Caco-2 (cell line): ENCODE results near the gene TMEM109. TPM values are rescaled to one million over a fixed set of nuclear protein-coding genes. Genes with fewer than 3 reads are reported as not detected.

Experiments
- BruUV-seq: library from RNA; stranded (reverse); fragments of 400-500 nt; replicated peaks from 2 replicates; lab custom pipeline; 2021; lab: Mats Ljungman, UMichigan
- CTCF ChIA-PET: fragments of 300-600 bp; sonication (Branson Sonifier 250); formaldehyde crosslinking; loops from one replicate; lab custom pipeline; 2022; ENCODE audit warnings: antibody characterized with exemption; lab: Charles Lee
- POLR2A ChIA-PET: fragments of 300-600 bp; sonication (Branson Sonifier 250); formaldehyde crosslinking; loops from one replicate; lab custom pipeline; 2022; ENCODE audit warnings: antibody characterized with exemption; lab: Charles Lee
- DNase-seq, 2 experiments: peaks; one replicate each; pipeline versions ENCODE4 v3.0.0 to v3.0.0-alpha.2; 2020 to 2022
- H3K27me3 ChIP-seq: replicated peaks from 2 replicates; pipeline ENCODE4 v1.6.0; 2011; ENCODE audit warnings: low read length; ENCODE audit not compliant: control insufficient read depth, insufficient read depth
- H3K36me3 ChIP-seq: 2 replicates; pipeline ENCODE4 v1.5.1; 2011; ENCODE audit warnings: low read length; ENCODE audit not compliant: control insufficient read depth, insufficient read depth
- H3K4me1 ChIP-seq: fragments of 250-450 bp; sonication (Bioruptor Pico); 2 replicates; pipeline ENCODE4 v1.5.1; 2020; ENCODE audit warnings: mild to moderate bottlenecking
- H3K4me3 ChIP-seq: 2 replicates; pipeline ENCODE4 v1.5.1; 2011; ENCODE audit warnings: low read depth, mild to moderate bottlenecking, control low read depth, low read length
- H3K9me3 ChIP-seq: fragments of 250-450 bp; sonication (Bioruptor Pico); 2 replicates; pipeline ENCODE4 v1.5.1; 2020; ENCODE audit warnings: mild to moderate bottlenecking, moderate library complexity
- H3K27ac Mint-ChIP-seq: one replicate; pipeline ENCODE4 v1.8.0; 2022; ENCODE audit warnings: mixed read lengths; ENCODE audit not compliant: unreplicated experiment
- H3K27me3 Mint-ChIP-seq: one replicate; pipeline ENCODE4 v1.8.0; 2022; ENCODE audit warnings: mixed read lengths; ENCODE audit not compliant: insufficient read depth, unreplicated experiment
- H3K36me3 Mint-ChIP-seq: one replicate; pipeline ENCODE4 v1.8.0; 2022; ENCODE audit warnings: mild to moderate bottlenecking, mixed read lengths; ENCODE audit not compliant: insufficient read depth, unreplicated experiment
- H3K4me1 Mint-ChIP-seq: one replicate; pipeline ENCODE4 v1.8.0; 2022; ENCODE audit warnings: low read depth, mixed read lengths; ENCODE audit not compliant: unreplicated experiment
- H3K4me3 Mint-ChIP-seq: one replicate; pipeline ENCODE4 v1.8.0; 2022; ENCODE audit warnings: mild to moderate bottlenecking, moderate library complexity, mixed read lengths; ENCODE audit not compliant: unreplicated experiment
- H3K9me3 Mint-ChIP-seq: one replicate; pipeline ENCODE4 v1.8.0; 2022; ENCODE audit warnings: mixed read lengths; ENCODE audit not compliant: unreplicated experiment
- CTCF ChIP-seq, 2 experiments: fragments of 200-600 bp in 1 of 2; IDR thresholded peaks; 1 replicate in 1 of 2; 2 replicates in 1 of 2; pipeline versions ENCODE4 v1.5.1 to v1.8.0; 2011 to 2022; ENCODE audit warnings: antibody characterized with exemption in 1 of 2, control low read depth in 1 of 2, inconsistent platforms in 1 of 2, low read depth in 1 of 2, low read length in 1 of 2, mild to moderate bottlenecking in 1 of 2, moderate library complexity in 1 of 2; ENCODE audit not compliant: insufficient read depth in 1 of 2, severe bottlenecking in 1 of 2, unreplicated experiment in 1 of 2
- intact Hi-C: fragments of 100-400 bp; cut with micrococcal nuclease; formaldehyde crosslinking; loops from one replicate; pipeline ENCODE4 v1.10.0; 2022; ENCODE audit not compliant: unreplicated experiment
- total RNA-seq: library from RNA; stranded (reverse); gene quantifications from 2 replicates; pipeline ENCODE4 v1.2.3, GENCODE V29; 2022

TMEM109 gene
- total RNA-seq, 1 experiment from 2014 or later: 91.9 TPM

DNA sequence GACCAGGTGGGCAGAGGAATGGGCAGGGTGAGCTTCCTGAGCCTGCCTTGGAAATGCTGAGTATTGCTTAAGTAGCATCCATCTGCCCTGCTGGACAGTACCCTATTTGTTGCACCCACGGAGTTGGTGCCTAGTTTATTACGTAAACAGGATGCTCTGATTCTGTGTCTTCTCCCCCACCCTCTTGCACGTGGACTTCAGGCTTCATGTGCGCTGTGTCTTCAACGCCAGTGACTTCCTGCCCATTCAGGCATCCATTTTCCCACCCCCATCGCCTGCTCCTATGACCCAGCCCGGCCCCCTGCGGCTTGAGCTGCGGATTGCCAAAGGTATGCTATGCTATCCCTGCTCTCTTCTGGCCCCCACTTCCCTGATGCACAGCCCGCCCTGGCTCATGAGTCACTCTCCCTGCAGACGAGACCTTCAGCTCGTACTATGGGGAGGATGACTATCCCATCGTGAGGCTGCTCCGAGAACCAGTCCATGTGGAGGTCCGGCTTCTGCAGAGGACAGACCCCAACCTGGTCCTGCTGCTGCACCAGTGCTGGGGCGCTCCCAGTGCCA lies 40.9 kb upstream of the TMEM109 start:
- H3K4me3 ChIP-seq: no peak overlapping the region
- H3K36me3 ChIP-seq: no peaks in the 10 kb centered on the region
- ChIA-PET POLR2A (no interaction called here), CTCF (no interaction called here)
- no peaks in the 10 kb centered on the region for H3K27me3 ChIP-seq
- DNase-seq: no peak
- H3K9me3 Mint-ChIP-seq: no peaks in the 10 kb centered on the region
- no peak overlapping the region for H3K4me3 Mint-ChIP-seq
- no peaks in the 10 kb centered on the region for H3K4me1 Mint-ChIP-seq
- no peaks in the 10 kb centered on the region for H3K27me3 Mint-ChIP-seq
- H3K9me3 ChIP-seq: no peaks in the 10 kb centered on the region
- no peak overlapping the region for H3K27ac Mint-ChIP-seq
- no peaks in the 10 kb centered on the region for H3K4me1 ChIP-seq
- intact Hi-C loops: no loop called here
- no peaks in the 10 kb centered on the region for H3K36me3 Mint-ChIP-seq
- BruUV-seq: no TSS peak
- TF ChIP-seq CTCF (IDR thresholded peaks at IDR 0.05; ENCODE audit: insufficient read depth in 1 of 2, low read depth in 1 of 2, low read length in 1 of 2, severe bottlenecking in 1 of 2, unreplicated experiment in 1 of 2): no peak

DNA sequence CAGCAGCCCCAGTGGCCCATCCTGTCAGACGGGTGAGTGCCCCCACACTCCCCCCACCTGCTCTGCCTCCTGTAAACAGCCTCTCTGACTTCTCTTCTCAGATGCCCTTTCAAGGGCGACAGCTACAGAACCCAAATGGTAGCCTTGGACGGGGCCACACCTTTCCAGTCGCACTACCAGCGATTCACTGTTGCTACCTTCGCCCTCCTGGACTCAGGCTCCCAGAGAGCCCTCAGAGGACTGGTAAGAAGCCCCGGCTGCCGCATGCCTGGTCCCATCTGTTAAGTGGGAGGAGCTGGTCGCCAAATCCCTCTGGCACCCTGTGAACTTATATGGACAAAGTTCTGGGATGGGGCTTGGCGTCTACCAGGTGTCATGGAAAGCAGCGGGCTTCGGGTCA lies 40.4 kb upstream of the TMEM109 start:
- intact Hi-C loops: no loop called here
- DNase-seq: no peak
- POLR2A ChIA-PET: no interaction called here
- CTCF ChIA-PET: no interaction called here
- no peaks in the 10 kb centered on the region for H3K36me3 Mint-ChIP-seq
- no peaks in the 10 kb centered on the region for H3K27me3 Mint-ChIP-seq
- no peak overlapping the region for H3K27ac Mint-ChIP-seq
- no peaks in the 10 kb centered on the region for H3K36me3 ChIP-seq
- no peaks in the 10 kb centered on the region for H3K4me1 ChIP-seq
- H3K9me3 Mint-ChIP-seq: no peaks in the 10 kb centered on the region
- no peaks in the 10 kb centered on the region for H3K9me3 ChIP-seq
- H3K4me1 Mint-ChIP-seq: no peaks in the 10 kb centered on the region
- no TSS peak for BruUV-seq
- H3K27me3 ChIP-seq: no peaks in the 10 kb centered on the region
- H3K4me3 Mint-ChIP-seq: no peak overlapping the region
- no peak for TF ChIP-seq CTCF (IDR thresholded peaks at IDR 0.05; ENCODE audit: insufficient read depth in 1 of 2, low read depth in 1 of 2, low read length in 1 of 2, severe bottlenecking in 1 of 2, unreplicated experiment in 1 of 2)
- no peak overlapping the region for H3K4me3 ChIP-seq

GRCh38 chr11:60874421-60875365 lies 39.3 kb upstream of the TMEM109 start:
- CTCF ChIA-PET: no interaction called here
- H3K27ac Mint-ChIP-seq: no peak overlapping the region
- Histone ChIP-seq H3K4me1 (no peaks in the 10 kb centered on the region), H3K36me3 (no peaks in the 10 kb centered on the region), H3K9me3 (no peaks in the 10 kb centered on the region), H3K4me3 (no peak overlapping the region), H3K27me3 (no peaks in the 10 kb centered on the region)
- H3K9me3 Mint-ChIP-seq: no peaks in the 10 kb centered on the region
- no TSS peak for BruUV-seq
- POLR2A ChIA-PET: no interaction called here
- no peak overlapping the region for H3K4me3 Mint-ChIP-seq
- H3K4me1 Mint-ChIP-seq: no peaks in the 10 kb centered on the region
- H3K36me3 Mint-ChIP-seq: no peaks in the 10 kb centered on the region
- intact Hi-C loops: no loop called here
- DNase-seq: no peak
- H3K27me3 Mint-ChIP-seq: no peaks in the 10 kb centered on the region
- TF ChIP-seq CTCF (IDR thresholded peaks at IDR 0.05; ENCODE audit: insufficient read depth in 1 of 2, low read depth in 1 of 2, low read length in 1 of 2, severe bottlenecking in 1 of 2, unreplicated experiment in 1 of 2): no peak
